ENCODE results near the gene SELENOS. TPM values are rescaled to one million over a fixed set of nuclear protein-coding genes. Genes with fewer than 3 reads are reported as not detected.
"Not testable (repeated sequence)": the region's sequence is repeated elsewhere in the genome, so short reads cannot be mapped to it uniquely, and the experiment has no call there.

Gene SELENOS
- total and polyA plus RNA-seq, 2 donors from 2014 or later, result 66.0 to 99.0 TPM

- H3K36me3 ChIP-seq (ENCODE audit: control insufficient read depth in 2 of 3, insufficient read depth in 3 of 3, low read length in 3 of 3), result peaks cover 7 to 18% (median 13%) of the 10 kb centered on the region in 3 donors
- H3K27me3 ChIP-seq (ENCODE audit: control insufficient read depth, insufficient read depth, low read length), result no peaks in the 10 kb centered on the region
- H3K4me1 ChIP-seq (ENCODE audit: control insufficient read depth in 2 of 3, insufficient read depth in 2 of 3, low read depth in 1 of 3, low read length in 3 of 3), result peaks cover 0 to 8% (median 7%) of the 10 kb centered on the region in 3 donors
- TF ChIP-seq CTCF (IDR thresholded peaks at IDR 0.05; ENCODE audit: borderline replicate concordance, extremely low read depth, insufficient read depth), result peak; percentile 25
- H3K27ac ChIP-seq (ENCODE audit: low read depth in 2 of 2, low read length in 2 of 2), result no peak overlapping the region
- H3K9ac ChIP-seq (ENCODE audit: low read length in 3 of 3), result no peak overlapping the region
- DNase-seq (peak in 2 of 5 donors; percentile 21 to 50), FAIRE-seq (no peak)
- no peaks in the 10 kb centered on the region for H3K9me3 ChIP-seq (ENCODE audit: control insufficient read depth in 2 of 3, insufficient read depth in 1 of 3, low read length in 3 of 3)
- H3K4me3 ChIP-seq (ENCODE audit: low read length in 3 of 3), result no peak overlapping the region
- intact Hi-C loops (cut with DNase I), result no loop called here
Measured at GRCh38 chr15:101288905-101289513, 11.7 kb upstream of the SELENOS start.

GRCh38 chr15:101287342-101287741 is 10.1 kb upstream of the SELENOS start:
- H3K9ac ChIP-seq (ENCODE audit: low read length in 3 of 3); intact Hi-C loops (cut with DNase I); H3K4me3 ChIP-seq (ENCODE audit: low read length in 3 of 3); DNase-seq; FAIRE-seq; H3K4me1 ChIP-seq (ENCODE audit: control insufficient read depth in 2 of 3, insufficient read depth in 2 of 3, low read depth in 1 of 3, low read length in 3 of 3); H3K27ac ChIP-seq (ENCODE audit: low read depth in 2 of 2, low read length in 2 of 2); H3K9me3 ChIP-seq (ENCODE audit: control insufficient read depth in 2 of 3, insufficient read depth in 1 of 3, low read length in 3 of 3); H3K27me3 ChIP-seq (ENCODE audit: control insufficient read depth, insufficient read depth, low read length): not testable (repeated sequence)
- peaks cover 7 to 24% (median 20%) of the 10 kb centered on the region in 3 donors for H3K36me3 ChIP-seq (ENCODE audit: control insufficient read depth in 2 of 3, insufficient read depth in 3 of 3, low read length in 3 of 3)

- Histone ChIP-seq H3K9me3 (ENCODE audit: control insufficient read depth in 2 of 3, insufficient read depth in 1 of 3, low read length in 3 of 3) (no peaks in the 10 kb centered on the region), H3K4me1 (ENCODE audit: control insufficient read depth in 2 of 3, insufficient read depth in 2 of 3, low read depth in 1 of 3, low read length in 3 of 3) (no peaks in the 10 kb centered on the region), H3K27me3 (ENCODE audit: control insufficient read depth, insufficient read depth, low read length) (no peaks in the 10 kb centered on the region), H3K4me3 (ENCODE audit: low read length in 3 of 3) (no peak overlapping the region), H3K27ac (ENCODE audit: low read depth in 2 of 2, low read length in 2 of 2) (no peak overlapping the region), H3K36me3 (ENCODE audit: control insufficient read depth in 2 of 3, insufficient read depth in 3 of 3, low read length in 3 of 3) (peaks cover 7 to 28% (median 24%) of the 10 kb centered on the region in 3 donors), H3K9ac (ENCODE audit: low read length in 3 of 3) (no peak overlapping the region)
- intact Hi-C loops (cut with DNase I), result no loop called here
- TF ChIP-seq CTCF (IDR thresholded peaks at IDR 0.05; ENCODE audit: borderline replicate concordance, extremely low read depth, insufficient read depth), result no peak
- DNase-seq (peak in 1 of 5 donors; percentile 5), FAIRE-seq (no peak)
Measured at GRCh38 chr15:101286471-101287114, 9.3 kb upstream of the SELENOS start.

- Histone ChIP-seq H3K27me3 (ENCODE audit: control insufficient read depth, insufficient read depth, low read length) (no peaks in the 10 kb centered on the region), H3K4me1 (ENCODE audit: control insufficient read depth in 2 of 3, insufficient read depth in 2 of 3, low read depth in 1 of 3, low read length in 3 of 3) (no peaks in the 10 kb centered on the region)
- no peak for FAIRE-seq
Measured at GRCh38 chr15:101283931-101284330, 6.6 kb upstream of the SELENOS start.

More at GRCh38 chr15:101283931-101284330, 6.6 kb upstream of the SELENOS start:
- Histone ChIP-seq H3K36me3 (ENCODE audit: control insufficient read depth in 2 of 3, insufficient read depth in 3 of 3, low read length in 3 of 3) (peaks cover 9 to 29% (median 24%) of the 10 kb centered on the region in 3 donors), H3K9ac (ENCODE audit: low read length in 3 of 3) (no peak overlapping the region), H3K9me3 (ENCODE audit: control insufficient read depth in 2 of 3, insufficient read depth in 1 of 3, low read length in 3 of 3) (no peaks in the 10 kb centered on the region), H3K4me3 (ENCODE audit: low read length in 3 of 3) (no peak overlapping the region), H3K27ac (ENCODE audit: low read depth in 2 of 2, low read length in 2 of 2) (no peak overlapping the region)
- no peak for DNase-seq
- TF ChIP-seq CTCF (IDR thresholded peaks at IDR 0.05; ENCODE audit: borderline replicate concordance, extremely low read depth, insufficient read depth), result no peak
- intact Hi-C loops (cut with DNase I), result no loop called here

Data from kidney (tissue), 14 donors.